ENCODE measurements around the gene SAP30L.

GRCh38 chr5:154445422-154446194, at the start of gene SAP30L:
- TF ChIP-seq EZH2 (IDR thresholded peaks at IDR 0.05) = no peak
- peak; percentile 85 for TF ChIP-seq POLR2AphosphoS5 (IDR thresholded peaks at IDR 0.05; ENCODE audit: borderline replicate concordance, low read depth, low read length)
- peak; percentile 41 for TF ChIP-seq FOXP2 (optimal IDR thresholded peaks at IDR 0.05; ENCODE audit: control extremely low read depth, extremely low read length, insufficient read depth)

Measured in SK-N-MC (cell line).